Aorta (tissue), 5 donors: Measurements from ENCODE around the gene TGIF2. TPM values are rescaled to one million over a fixed set of nuclear protein-coding genes. Genes with fewer than 3 reads are reported as not detected.

Experiments
- ATAC-seq: fragments of 200-7000 bp; cut with Tn5 transposase; one replicate; pipeline ENCODE4 v1.9.1; 2022; ENCODE audit warnings: moderate library complexity; ENCODE audit not compliant: low FRiP score
- DNase-seq, 2 donors: peaks; one replicate each; pipeline ENCODE4 v3.0.0-alpha.2; 2020
- H3K27ac ChIP-seq, 2 donors: one replicate each; pipeline ENCODE4 v1.5.1; 2013; ENCODE audit warnings: low read length in 2 of 2, mild to moderate bottlenecking in 2 of 2, moderate library complexity in 2 of 2, control low read depth in 1 of 2, inconsistent platforms in 1 of 2, low read depth in 1 of 2
- H3K27me3 ChIP-seq, 2 donors: one replicate each; pipeline ENCODE4 v1.6.1; 2013; ENCODE audit warnings: control low read depth in 1 of 2, low read length in 1 of 2, mild to moderate bottlenecking in 1 of 2, moderate library complexity in 1 of 2; ENCODE audit not compliant: insufficient read depth in 2 of 2, control insufficient read depth in 1 of 2
- H3K36me3 ChIP-seq, 2 donors: one replicate each; pipeline ENCODE4 v1.6.1; 2013; ENCODE audit warnings: control low read depth in 1 of 2, low read length in 1 of 2, mild to moderate bottlenecking in 1 of 2; ENCODE audit not compliant: insufficient read depth in 2 of 2, control insufficient read depth in 1 of 2
- H3K4me1 ChIP-seq, 2 donors: one replicate each; pipeline ENCODE4 v1.6.1; 2013; ENCODE audit warnings: low read length in 2 of 2, control low read depth in 1 of 2, mild to moderate bottlenecking in 1 of 2, moderate library complexity in 1 of 2; ENCODE audit not compliant: insufficient read depth in 2 of 2, control insufficient read depth in 1 of 2
- H3K4me3 ChIP-seq, 2 donors: one replicate each; pipeline ENCODE4 v1.5.1; 2013; ENCODE audit warnings: low read length in 2 of 2, control low read depth in 1 of 2, mild to moderate bottlenecking in 1 of 2
- H3K9me3 ChIP-seq: one replicate; pipeline ENCODE4 v1.6.1; 2013; ENCODE audit warnings: mild to moderate bottlenecking, low read length; ENCODE audit not compliant: control insufficient read depth
- WGBS, 2 donors: extraction: QIAGEN DNeasy Blood & Tissue Kit; methylation state at CpG; one replicate each; pipeline ENCODE4 v1.1.7; 2013; 5-methylcytosine and 5-hydroxymethylcytosine counted together
- intact Hi-C, 2 donors: fragments of 100-400 bp; cut with DNase I; formaldehyde crosslinking; loops; one replicate each; pipeline versions ENCODE4 v1.14.2 to v1.15.0; 2022
- polyA plus RNA-seq, 2 donors: library from polyadenylated mRNA; stranded (reverse); fragments of 200-250 nt; gene quantifications; one replicate each; pipeline ENCODE4 v1.2.3, GENCODE V29; 2013
- total RNA-seq, 2 donors: library from RNA; stranded (reverse); fragmentation: NEBNext Ultra II Directional; extraction: Animal tissue kit (Norgen Biotek cat#: 25700); gene quantifications; one replicate each; pipeline ENCODE4 v1.2.1, GENCODE V29; 2021
- donor health status: healthy with polysubstance abuse.
- donor health status: Bipolar disorder and iron deficiency.
- donor health status: DM: no; HTN: no; CAD: no.
- donor health status: DM: no; HTN: no; CAD: no.
- donor health status: DM: yes; HTN: yes; CAD: no.

The TGIF2 gene
- total and polyA plus RNA-seq, 4 donors: 3.6 to 12.8 (median 8.5) TPM

DNA sequence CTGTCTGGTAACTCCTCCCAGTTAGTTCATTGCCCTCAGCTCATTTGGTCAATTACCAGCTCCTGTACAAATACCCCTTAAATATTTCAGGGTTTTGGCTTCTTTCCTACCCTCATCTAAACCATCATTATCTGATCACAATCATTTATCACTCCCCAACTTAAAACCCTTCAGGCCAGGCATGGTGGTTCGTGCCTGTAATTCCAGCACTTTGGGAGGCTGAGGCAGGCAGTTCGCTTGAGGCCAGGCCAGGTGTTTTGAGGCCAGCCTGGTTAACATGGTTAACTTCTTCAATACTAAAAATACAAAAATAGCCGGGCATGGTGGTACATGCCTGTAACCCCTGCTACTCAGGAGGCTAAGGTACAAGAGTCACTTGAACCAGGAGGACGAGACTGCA lies 9.4 kb downstream of the TGIF2 start:
- Histone ChIP-seq H3K9me3 (no peaks in the 10 kb centered on the region), H3K4me3 (no peak overlapping the region), H3K36me3 (peaks cover 0 to 4% of the 10 kb centered on the region in 2 donors), H3K4me1 (no peaks in the 10 kb centered on the region), H3K27ac (no peak overlapping the region), H3K27me3 (no peaks in the 10 kb centered on the region)
- DNase-seq: no peak
- WGBS, 2 donors: 89 to 91% methylated on average over 4 of the region's 4 CpGs
- intact Hi-C loops: no loop called here
- ATAC-seq: no peak

DNA sequence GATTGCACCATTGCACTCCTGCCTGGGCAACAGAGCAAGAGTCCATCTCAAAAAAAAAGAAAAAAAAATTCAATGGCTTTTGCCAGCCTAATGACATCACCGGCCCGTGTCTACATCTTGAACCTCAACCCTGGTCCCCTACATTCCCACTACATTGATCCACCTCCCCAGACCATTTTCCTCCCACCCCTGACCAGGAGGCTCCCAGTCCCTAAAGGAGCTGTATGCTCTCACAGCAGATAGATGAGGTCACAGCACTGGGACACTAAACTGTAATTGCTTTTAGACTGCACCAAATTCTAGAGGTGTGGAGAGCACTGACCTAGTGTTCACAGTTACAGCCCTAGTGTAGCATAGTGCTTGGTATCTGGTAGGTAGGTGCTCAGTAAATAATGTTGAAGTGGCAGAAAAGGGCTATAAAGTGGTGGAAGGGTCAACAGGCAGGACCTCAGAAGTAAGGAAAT lies 10.7 kb downstream of the TGIF2 start:
- Histone ChIP-seq H3K36me3 (peaks cover 0 to 4% of the 10 kb centered on the region in 2 donors), H3K27me3 (no peaks in the 10 kb centered on the region), H3K9me3 (no peaks in the 10 kb centered on the region), H3K4me3 (no peak overlapping the region), H3K4me1 (no peaks in the 10 kb centered on the region), H3K27ac (no peak overlapping the region)
- DNase-seq (no peak), ATAC-seq (no peak)
- intact Hi-C loops: no loop called here
- WGBS, 2 donors: 65 to 73% methylated on average over 2 of the region's 2 CpGs

DNA sequence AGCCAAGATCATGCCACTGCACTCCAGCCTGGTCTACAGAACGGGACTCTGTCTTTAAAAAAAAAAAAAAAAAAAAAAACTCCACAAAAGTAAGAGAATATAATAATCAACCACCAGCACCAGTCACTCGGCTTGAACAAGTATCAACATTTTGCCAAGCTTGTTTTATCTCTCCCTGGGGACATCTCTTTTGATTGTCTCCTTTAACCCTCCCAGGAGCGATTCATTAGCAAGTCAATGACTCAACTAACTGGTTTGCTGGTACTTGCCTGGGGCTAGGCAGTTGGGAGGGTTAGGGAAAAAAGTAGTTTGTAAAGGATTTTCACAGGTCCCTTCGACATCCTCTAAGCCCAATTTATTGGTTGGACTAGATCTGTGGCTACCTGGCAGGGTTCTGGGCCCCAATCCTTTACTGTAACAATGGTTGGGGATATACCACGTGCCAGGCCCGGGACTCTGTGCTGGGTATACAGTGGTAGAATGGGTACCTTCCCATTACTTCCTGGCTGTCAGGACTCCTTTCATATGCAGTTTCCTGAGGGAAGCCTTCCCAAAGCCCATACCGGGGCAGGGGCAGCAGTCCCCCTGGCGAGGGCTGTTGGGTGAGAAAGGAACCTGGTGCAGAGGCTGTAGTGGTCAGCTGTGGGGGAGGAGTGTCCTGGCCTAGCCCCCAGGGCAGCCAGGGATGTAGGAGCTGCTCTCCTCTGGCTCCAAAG lies 12.2 kb downstream of the TGIF2 start:
- Histone ChIP-seq H3K27ac (no peak overlapping the region), H3K4me3 (no peak overlapping the region), H3K36me3 (peaks cover 0 to 4% of the 10 kb centered on the region in 2 donors), H3K4me1 (no peaks in the 10 kb centered on the region), H3K9me3 (no peaks in the 10 kb centered on the region), H3K27me3 (no peaks in the 10 kb centered on the region)
- no peak for ATAC-seq
- intact Hi-C loops: no loop called here
- WGBS, 2 donors: 54 to 62% methylated on average over 7 to 8 of the region's 8 CpGs
- no peak for DNase-seq

DNA sequence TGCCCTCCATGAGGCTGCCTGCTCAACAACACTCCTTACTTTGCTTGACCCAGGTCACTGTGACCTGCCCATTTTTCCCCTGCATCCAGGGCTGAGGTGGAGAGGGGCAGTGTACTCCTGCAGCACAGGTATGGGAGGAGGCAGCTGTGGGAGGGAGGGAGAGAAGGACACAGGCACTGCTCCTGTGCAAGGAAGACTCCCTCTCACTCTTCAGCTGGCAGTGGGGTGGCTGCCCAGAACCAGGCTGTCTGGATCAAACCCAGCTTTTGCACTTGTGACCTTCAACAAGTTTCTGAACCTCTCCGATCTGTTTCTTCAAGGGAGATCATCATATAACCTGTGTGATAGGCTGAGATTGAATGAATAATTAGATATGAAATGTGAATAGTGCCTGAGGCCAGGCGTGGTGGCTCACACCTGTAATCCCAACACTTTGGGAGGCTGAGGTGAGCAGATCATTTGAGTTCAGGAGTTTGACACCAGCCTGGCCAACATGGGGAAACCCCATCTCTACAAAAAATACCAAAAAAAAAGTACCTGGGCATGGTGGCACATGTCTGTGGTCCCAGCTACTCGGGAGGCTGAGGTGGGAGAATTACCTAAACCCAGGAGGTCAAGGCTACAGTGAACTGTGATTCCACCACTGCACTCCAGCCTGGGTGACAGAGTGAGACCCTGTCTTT lies 14.1 kb downstream of the TGIF2 start:
- WGBS, 2 donors: 87 to 89% methylated on average over 3 of the region's 3 CpGs
- Histone ChIP-seq H3K36me3 (peaks cover 0 to 2% of the 10 kb centered on the region in 2 donors), H3K27me3 (no peaks in the 10 kb centered on the region), H3K9me3 (no peaks in the 10 kb centered on the region), H3K4me1 (no peaks in the 10 kb centered on the region), H3K4me3 (no peak overlapping the region), H3K27ac (no peak overlapping the region)
- DNase-seq: no peak
- no peak for ATAC-seq
- intact Hi-C loops: no loop called here

DNA sequence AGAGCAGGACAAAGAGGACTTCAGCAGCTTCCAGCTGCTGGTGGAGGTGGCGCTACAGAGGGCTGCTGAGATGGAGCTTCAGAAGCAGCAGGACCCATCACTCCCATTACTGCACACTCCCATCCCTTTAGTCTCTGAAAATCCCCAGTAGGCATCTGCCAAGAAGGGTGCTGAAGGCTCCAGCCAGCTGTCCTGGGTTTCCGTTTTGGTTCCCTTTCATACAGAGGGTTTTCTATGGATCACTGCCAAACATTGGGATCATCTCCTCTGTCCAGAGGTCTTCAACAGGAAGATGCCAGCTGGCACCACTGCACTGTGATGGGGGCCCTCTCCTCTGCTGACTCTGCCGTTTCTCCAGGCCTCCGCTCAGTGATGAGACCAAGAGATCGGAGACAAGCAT lies 17.9 kb downstream of the TGIF2 start:
- no peak for ATAC-seq
- DNase-seq: no peak

DNA sequence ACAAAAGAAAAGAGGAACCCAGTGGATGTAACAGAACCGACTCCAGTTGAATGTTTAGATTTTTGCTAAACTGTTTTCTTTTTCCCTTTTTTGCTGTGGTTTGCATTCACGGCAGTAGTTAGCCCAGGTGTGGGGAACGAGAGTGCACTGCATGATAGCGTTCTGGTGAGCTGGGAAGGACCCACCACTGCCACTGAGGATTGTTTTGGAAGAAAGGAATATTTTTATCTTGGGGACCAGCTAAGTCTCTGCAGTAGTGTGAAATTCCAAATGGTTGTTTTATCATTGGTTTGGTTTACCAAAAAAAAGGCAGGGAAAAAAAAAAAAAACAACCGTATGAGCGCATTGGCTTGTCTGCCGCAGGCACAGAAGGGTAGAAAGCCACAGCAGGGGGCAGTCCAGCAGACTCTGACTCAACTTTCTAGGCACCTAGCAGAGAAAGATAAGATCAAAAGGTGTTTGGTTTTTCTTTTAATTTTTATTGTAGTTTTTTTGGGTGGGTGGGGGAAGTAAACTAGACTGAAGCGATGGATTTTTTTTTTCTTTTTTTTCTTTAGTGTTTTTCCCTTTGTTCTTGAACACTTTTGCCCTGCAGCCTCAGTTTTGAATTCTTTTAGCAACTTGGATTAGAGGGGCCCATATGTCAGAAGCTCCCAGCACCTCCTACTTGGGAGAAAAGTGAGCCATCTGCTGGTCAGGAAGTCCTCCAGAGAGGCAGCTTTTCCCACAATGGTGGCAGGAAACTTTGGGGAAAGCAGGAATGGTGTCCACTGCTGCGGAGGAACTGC lies 18.7 kb downstream of the TGIF2 start:
- Histone ChIP-seq H3K4me3 (no peak overlapping the region), H3K36me3 (peaks cover 0 to 2% of the 10 kb centered on the region in 2 donors), H3K4me1 (no peaks in the 10 kb centered on the region), H3K9me3 (no peaks in the 10 kb centered on the region), H3K27me3 (no peaks in the 10 kb centered on the region), H3K27ac (no peak overlapping the region)
- 72 to 76% methylated on average over 9 of the region's 9 CpGs for WGBS, 2 donors
- intact Hi-C loops: loop anchor here (5.0 kb wide), 1 partner anchor 35 kb away; no protein-coding TSS in a partner anchor
- DNase-seq (no peak), ATAC-seq (no peak)

More for the DNA sequence above, 17.9 kb downstream of the TGIF2 start:
- Histone ChIP-seq H3K4me3 (no peak overlapping the region), H3K4me1 (no peaks in the 10 kb centered on the region), H3K27me3 (no peaks in the 10 kb centered on the region), H3K27ac (no peak overlapping the region), H3K36me3 (peaks cover 0 to 2% of the 10 kb centered on the region in 2 donors), H3K9me3 (no peaks in the 10 kb centered on the region)
- intact Hi-C loops: loop anchor here (5.0 kb wide), 1 partner anchor 34 kb away; no protein-coding TSS in a partner anchor
- WGBS, 2 donors: 72 to 80% methylated on average over 5 of the region's 5 CpGs

DNA sequence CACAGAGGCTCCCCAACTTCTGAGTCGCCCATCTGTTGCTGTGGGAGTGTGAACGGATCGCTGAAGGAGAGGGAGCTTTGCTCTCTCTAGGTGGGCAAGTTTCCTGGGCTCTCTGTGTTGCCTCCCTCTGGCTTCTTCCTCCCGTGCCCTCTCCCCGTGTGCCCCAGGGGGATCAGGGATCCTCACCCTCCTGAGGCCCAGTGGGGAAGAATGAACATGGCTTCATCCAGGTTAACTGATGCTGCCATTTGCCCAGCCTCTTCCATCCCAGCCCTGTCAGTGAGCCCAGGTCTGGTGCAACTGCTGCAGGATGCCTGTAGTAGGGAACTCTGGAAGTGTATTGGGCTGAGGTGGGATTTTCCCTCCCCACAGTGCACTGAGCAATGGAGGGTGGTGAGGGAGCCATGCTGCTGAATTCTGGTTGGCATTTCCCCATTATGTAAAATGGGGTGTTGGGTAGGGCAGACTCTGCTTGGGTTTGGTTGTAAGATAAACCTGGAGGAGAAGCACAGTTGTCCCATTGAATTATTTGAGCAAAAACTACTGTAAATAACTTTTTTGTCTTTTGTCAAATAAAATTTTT lies 20.0 kb downstream of the TGIF2 start:
- no peak overlapping the region for H3K4me3 ChIP-seq
- no peak overlapping the region for H3K27ac ChIP-seq
- ATAC-seq (no peak), DNase-seq (no peak)
- intact Hi-C loops: loop anchor here (5.0 kb wide), 1 partner anchor 36 kb away; no protein-coding TSS in a partner anchor
- no peaks in the 10 kb centered on the region for H3K27me3 ChIP-seq
- WGBS, 2 donors: 80 to 85% methylated on average over 5 of the region's 5 CpGs
- no peaks in the 10 kb centered on the region for H3K9me3 ChIP-seq
- no peaks in the 10 kb centered on the region for H3K4me1 ChIP-seq
- H3K36me3 ChIP-seq: no peaks in the 10 kb centered on the region

DNA sequence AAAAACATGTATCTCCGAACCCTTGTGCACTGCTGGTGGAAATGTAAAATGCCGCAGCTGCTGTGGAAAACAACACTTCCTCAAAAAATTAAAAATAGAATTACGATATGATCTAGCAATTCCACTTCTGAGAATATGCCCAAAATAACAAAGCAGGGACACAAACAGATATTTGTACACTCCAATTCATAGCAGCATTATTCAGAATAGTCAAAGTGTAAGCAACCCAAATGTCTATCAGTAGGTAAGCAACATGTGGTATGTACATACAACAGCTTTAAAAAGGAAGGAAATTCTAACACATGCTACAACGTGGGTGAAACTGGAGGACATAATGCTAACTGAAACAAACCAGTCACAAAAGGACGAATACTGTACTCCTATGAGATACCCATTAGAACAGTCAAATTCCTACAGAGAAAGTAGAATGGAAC lies 26.5 kb downstream of the TGIF2 start:
- intact Hi-C loops: loop anchor here in 1 of 2 donors (10.0 kb wide), 1 partner anchor 395 kb away; no protein-coding TSS in a partner anchor
- H3K4me3 ChIP-seq: no peak overlapping the region
- WGBS, 2 donors: 15 to 19% methylated on average over 5 of the region's 5 CpGs

More for the DNA sequence above, 26.5 kb downstream of the TGIF2 start:
- no peaks in the 10 kb centered on the region for H3K27me3 ChIP-seq
- ATAC-seq: no peak
- H3K4me1 ChIP-seq: no peaks in the 10 kb centered on the region
- H3K36me3 ChIP-seq: no peaks in the 10 kb centered on the region
- H3K9me3 ChIP-seq: no peaks in the 10 kb centered on the region
- no peak for DNase-seq
- H3K27ac ChIP-seq: no peak overlapping the region
